ENCODE data around the gene PRSS8. TPM values are rescaled to one million over a fixed set of nuclear protein-coding genes. Genes with fewer than 3 reads are reported as not detected.

PRSS8 gene
- total and polyA plus RNA-seq, 2 donors (not counting 3 experiments of a cell fraction or from before 2014, with no cell fraction given), result 0.12 TPM; not detected in 1

GRCh38 chr16:31147574-31147973 lies 12.0 kb upstream of the PRSS8 start:
- DNase-seq (ENCODE audit: low read depth, low spot score) (no peak), FAIRE-seq (no peak)
- no peaks in the 10 kb centered on the region for H3K9me3 ChIP-seq (replicated peaks; ENCODE audit: control insufficient read depth, insufficient read depth, low read length)
- intact Hi-C loops (cut with micrococcal nuclease) (no loop called here), dilution Hi-C loops (cut with MboI; ENCODE audit: extremely low pct_ligation_motif_present, low sequenced_read_pairs) (no loop called here)
- H3K36me3 ChIP-seq (ENCODE audit: control insufficient read depth in 2 of 2, extremely low read depth in 1 of 2, insufficient read depth in 2 of 2, low read length in 2 of 2), result no peaks in the 10 kb centered on the region
- no peaks in the 10 kb centered on the region for H3K79me2 ChIP-seq (ENCODE audit: control insufficient read depth, insufficient read depth, low read length)
- H3K27ac ChIP-seq (ENCODE audit: insufficient read depth, low read depth, low read length), result no peak overlapping the region
- H3K9me1 ChIP-seq (replicated peaks; ENCODE audit: control insufficient read depth, extremely low read depth, insufficient read depth, low read length), result no peaks in the 10 kb centered on the region
- POLR2A ChIA-PET, result no interaction called here
- H3K27me3 ChIP-seq (ENCODE audit: control insufficient read depth in 2 of 2, insufficient read depth in 2 of 2, low read length in 2 of 2), result peaks cover 15 to 25% of the 10 kb centered on the region in 2 experiments
- no peaks in the 10 kb centered on the region for H3K4me1 ChIP-seq (ENCODE audit: control insufficient read depth, extremely low read depth, insufficient read depth, low read length)
- CTCF ChIA-PET, result no interaction called here
- no peak overlapping the region for H2AFZ ChIP-seq (ENCODE audit: low read depth, low read length)
- H3K4me2 ChIP-seq (ENCODE audit: insufficient read depth, low read length), result no peak overlapping the region
- no TSS peak for BruUV-seq (replicated peaks)
- TF ChIP-seq GATA2 (IDR thresholded peaks at IDR 0.05; ENCODE audit: insufficient read depth, insufficient read length, low read depth, low read length) (no peak), CTCF (IDR thresholded peaks at IDR 0.05; ENCODE audit: extremely low read depth in 1 of 2, insufficient read depth in 1 of 2, low read depth in 1 of 2, low read length in 2 of 2) (no peak), POLR2A (IDR thresholded peaks at IDR 0.05; ENCODE audit: low read depth, low read length) (no peak), FOS (IDR thresholded peaks at IDR 0.05; ENCODE audit: borderline replicate concordance, insufficient read depth, low read length) (no peak), JUN (IDR thresholded peaks at IDR 0.05; ENCODE audit: borderline replicate concordance, insufficient read depth, insufficient read length, low read depth) (no peak), POLR2AphosphoS5 (IDR thresholded peaks at IDR 0.05; ENCODE audit: insufficient read depth, low read depth, low read length) (no peak), MAX (IDR thresholded peaks at IDR 0.05; ENCODE audit: insufficient read depth, insufficient read length) (no peak), MYC (IDR thresholded peaks at IDR 0.05; ENCODE audit: low read depth, low read length) (no peak), EZH2 (IDR thresholded peaks at IDR 0.05; ENCODE audit: borderline replicate concordance, low read depth, low read length, severe bottlenecking) (no peak)
- no peak overlapping the region for H3K9ac ChIP-seq (replicated peaks; ENCODE audit: extremely low read depth, insufficient read depth, low read length)
- H4K20me1 ChIP-seq (replicated peaks; ENCODE audit: control insufficient read depth, extremely low read depth, insufficient read depth, low read length), result no peaks in the 10 kb centered on the region
- no peak overlapping the region for H3K4me3 ChIP-seq (replicated peaks in 1 of 3; ENCODE audit: insufficient read depth in 1 of 3, low read depth in 1 of 3, low read length in 3 of 3)

All from endothelial cell of umbilical vein (primary cell).